WTC11 (cell line): ENCODE measurements around the gene KCTD20.

ENCODE experiments used
- CREB1 ChIP-seq: sonication (generic); formaldehyde crosslinking; IDR thresholded peaks from 2 replicates; pipeline ENCODE4 v1.8.0; 2023; ENCODE audit warnings: mild to moderate bottlenecking, missing genetic modification reagents
- NFE2L1 ChIP-seq: sonication (generic); formaldehyde crosslinking; IDR thresholded peaks from 2 replicates; pipeline ENCODE4 v1.8.1; 2023; ENCODE audit warnings: missing genetic modification reagents
- NFYB ChIP-seq: sonication (generic); formaldehyde crosslinking; conservative IDR thresholded peaks from 2 replicates; pipeline ENCODE4 v1.8.0; 2022; ENCODE audit warnings: low read depth, missing genetic modification reagents
- NR1H2 ChIP-seq: sonication (generic); formaldehyde crosslinking; IDR thresholded peaks from 2 replicates; pipeline ENCODE4 v1.9.0; 2021; ENCODE audit warnings: mild to moderate bottlenecking, moderate library complexity, missing genetic modification reagents
- PREB ChIP-seq: sonication (generic); formaldehyde crosslinking; IDR thresholded peaks from 2 replicates; pipeline ENCODE4 v1.8.1; 2022; ENCODE audit warnings: mild to moderate bottlenecking, missing genetic modification reagents, moderate library complexity, borderline replicate concordance
- SMAD3 ChIP-seq: sonication (generic); formaldehyde crosslinking; IDR thresholded peaks from 2 replicates; pipeline ENCODE4 v1.8.0; 2022; ENCODE audit warnings: missing genetic modification reagents, mild to moderate bottlenecking, borderline replicate concordance
- SOX15 ChIP-seq: fragments of 250-450 bp; sonication (Bioruptor Pico); IDR thresholded peaks from 2 replicates; pipeline ENCODE4 v1.9.0; 2021; ENCODE audit warnings: mild to moderate bottlenecking
- ZNF138 ChIP-seq: sonication (generic); formaldehyde crosslinking; conservative IDR thresholded peaks from 2 replicates; pipeline ENCODE4 v1.8.1; 2022; ENCODE audit warnings: mild to moderate bottlenecking, moderate library complexity, missing genetic modification reagents
- TF ChIP-seq, protein P1 (sequence below): fragments of 200-600 bp; IDR thresholded peaks from 2 replicates; pipeline ENCODE4 v1.8.0; 2022; ENCODE audit warnings: antibody characterized with exemption
- TF ChIP-seq, protein P2 (sequence below): sonication (generic); formaldehyde crosslinking; IDR thresholded peaks from 2 replicates; pipeline ENCODE4 v1.8.1; 2022; ENCODE audit warnings: low read depth, missing genetic modification reagents, borderline replicate concordance

- TF ChIP-seq, protein P1, sequence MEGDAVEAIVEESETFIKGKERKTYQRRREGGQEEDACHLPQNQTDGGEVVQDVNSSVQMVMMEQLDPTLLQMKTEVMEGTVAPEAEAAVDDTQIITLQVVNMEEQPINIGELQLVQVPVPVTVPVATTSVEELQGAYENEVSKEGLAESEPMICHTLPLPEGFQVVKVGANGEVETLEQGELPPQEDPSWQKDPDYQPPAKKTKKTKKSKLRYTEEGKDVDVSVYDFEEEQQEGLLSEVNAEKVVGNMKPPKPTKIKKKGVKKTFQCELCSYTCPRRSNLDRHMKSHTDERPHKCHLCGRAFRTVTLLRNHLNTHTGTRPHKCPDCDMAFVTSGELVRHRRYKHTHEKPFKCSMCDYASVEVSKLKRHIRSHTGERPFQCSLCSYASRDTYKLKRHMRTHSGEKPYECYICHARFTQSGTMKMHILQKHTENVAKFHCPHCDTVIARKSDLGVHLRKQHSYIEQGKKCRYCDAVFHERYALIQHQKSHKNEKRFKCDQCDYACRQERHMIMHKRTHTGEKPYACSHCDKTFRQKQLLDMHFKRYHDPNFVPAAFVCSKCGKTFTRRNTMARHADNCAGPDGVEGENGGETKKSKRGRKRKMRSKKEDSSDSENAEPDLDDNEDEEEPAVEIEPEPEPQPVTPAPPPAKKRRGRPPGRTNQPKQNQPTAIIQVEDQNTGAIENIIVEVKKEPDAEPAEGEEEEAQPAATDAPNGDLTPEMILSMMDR = no peak
- TF ChIP-seq NFE2L1 (CRISPR knock-in tag) (no peak), PREB (CRISPR knock-in tag) (no peak), SMAD3 (CRISPR knock-in tag) (no peak), NFYB (CRISPR knock-in tag) (no peak), NR1H2 (CRISPR knock-in tag) (no peak), SOX15 (CRISPR knock-in tag) (no peak), CREB1 (CRISPR knock-in tag) (no peak), ZNF138 (CRISPR knock-in tag) (no peak)
- TF ChIP-seq, protein P2, sequence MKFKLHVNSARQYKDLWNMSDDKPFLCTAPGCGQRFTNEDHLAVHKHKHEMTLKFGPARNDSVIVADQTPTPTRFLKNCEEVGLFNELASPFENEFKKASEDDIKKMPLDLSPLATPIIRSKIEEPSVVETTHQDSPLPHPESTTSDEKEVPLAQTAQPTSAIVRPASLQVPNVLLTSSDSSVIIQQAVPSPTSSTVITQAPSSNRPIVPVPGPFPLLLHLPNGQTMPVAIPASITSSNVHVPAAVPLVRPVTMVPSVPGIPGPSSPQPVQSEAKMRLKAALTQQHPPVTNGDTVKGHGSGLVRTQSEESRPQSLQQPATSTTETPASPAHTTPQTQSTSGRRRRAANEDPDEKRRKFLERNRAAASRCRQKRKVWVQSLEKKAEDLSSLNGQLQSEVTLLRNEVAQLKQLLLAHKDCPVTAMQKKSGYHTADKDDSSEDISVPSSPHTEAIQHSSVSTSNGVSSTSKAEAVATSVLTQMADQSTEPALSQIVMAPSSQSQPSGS (CRISPR knock-in tag) = no peak
These were observed 12.8 kb downstream of the KCTD20 start for GRCh38 chr6:36455486-36456027.
